ENCODE results near the gene EGR2. TPM values are rescaled to one million over a fixed set of nuclear protein-coding genes. Genes with fewer than 3 reads are reported as not detected.

Gene EGR2
- total RNA-seq, 1 experiment from 2014 or later, result 0.92 TPM

GRCh38 chr10:62814756-62815380, 1.3 kb downstream of the EGR2 start:
- peak; percentile 44 for DNase-seq (ENCODE audit: low spot score)
- no peak for ATAC-seq
- ChIA-PET POLR2A (interaction anchor here (3.4 kb wide), 1 partner anchor 10 kb away, joined by 28 read pairs; the partner anchor contains the start of gene ADO), CTCF (interaction anchor here (1.3 to 5.9 kb wide), 5 partner anchors 9 to 343 kb away, joined by 3 to 99 read pairs (median 3); partner anchors contain the start of gene ADO)
- Mint-ChIP-seq H3K27me3 (ENCODE audit: low read depth) (peaks cover 81% of the 10 kb centered on the region), H3K4me1 (peaks cover 30% of the 10 kb centered on the region), H3K36me3 (no peaks in the 10 kb centered on the region), H3K27ac (no peak overlapping the region), H3K4me3 (peak overlapping the region; percentile 95), H3K9me3 (no peaks in the 10 kb centered on the region)
- TF ChIP-seq TEAD4 (CRISPR knock-in tag; IDR thresholded peaks at IDR 0.05) (no peak), MXD4 (CRISPR knock-in tag; IDR thresholded peaks at IDR 0.05; ENCODE audit: borderline replicate concordance) (no peak), NR3C1 (CRISPR knock-in tag; conservative IDR thresholded peaks at IDR 0.05; ENCODE audit: low read depth) (no peak), NR2C2 (CRISPR knock-in tag; IDR thresholded peaks at IDR 0.05) (no peak), E2F5 (CRISPR knock-in tag; IDR thresholded peaks at IDR 0.05) (0 out of 2 replicates have a peak, but pooled peaks have one; percentile 22)

GRCh38 chr10:62813981-62814380, 2.2 kb downstream of the EGR2 start:
- peaks cover 23% of the 10 kb centered on the region for H3K4me1 Mint-ChIP-seq
- TF ChIP-seq ZNF532 (CRISPR knock-in tag; IDR thresholded peaks at IDR 0.05; ENCODE audit: borderline replicate concordance) (no peak), IRF1 (CRISPR knock-in tag; IDR thresholded peaks at IDR 0.05) (no peak), PRRX2 (CRISPR knock-in tag; IDR thresholded peaks at IDR 0.05) (no peak), SOX15 (CRISPR knock-in tag; IDR thresholded peaks at IDR 0.05) (no peak), MAX (CRISPR knock-in tag; IDR thresholded peaks at IDR 0.05) (no peak), AFF4 (CRISPR knock-in tag; IDR thresholded peaks at IDR 0.05; ENCODE audit: borderline replicate concordance) (no peak), NR3C1 (CRISPR knock-in tag; conservative IDR thresholded peaks at IDR 0.05; ENCODE audit: low read depth) (no peak), ATF6 (CRISPR knock-in tag; IDR thresholded peaks at IDR 0.05) (no peak)
- TF ChIP-seq, protein P1, sequence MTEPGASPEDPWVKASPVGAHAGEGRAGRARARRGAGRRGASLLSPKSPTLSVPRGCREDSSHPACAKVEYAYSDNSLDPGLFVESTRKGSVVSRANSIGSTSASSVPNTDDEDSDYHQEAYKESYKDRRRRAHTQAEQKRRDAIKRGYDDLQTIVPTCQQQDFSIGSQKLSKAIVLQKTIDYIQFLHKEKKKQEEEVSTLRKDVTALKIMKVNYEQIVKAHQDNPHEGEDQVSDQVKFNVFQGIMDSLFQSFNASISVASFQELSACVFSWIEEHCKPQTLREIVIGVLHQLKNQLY (CRISPR knock-in tag; IDR thresholded peaks at IDR 0.05), result no peak
- H3K27ac Mint-ChIP-seq, result no peak overlapping the region
- no peaks in the 10 kb centered on the region for H3K9me3 Mint-ChIP-seq
- H3K36me3 Mint-ChIP-seq, result no peaks in the 10 kb centered on the region
- DNase-seq (ENCODE audit: low spot score) (no peak), ATAC-seq (no peak)
- H3K4me3 Mint-ChIP-seq, result peak overlapping the region; percentile 95
- peaks cover 72% of the 10 kb centered on the region for H3K27me3 Mint-ChIP-seq (ENCODE audit: low read depth)
- ChIA-PET CTCF (interaction anchor here (1.4 to 5.9 kb wide), 2 partner anchors 8 to 204 kb away, joined by 5 to 55 read pairs; partner anchors contain the start of gene ADO), POLR2A (interaction anchor here (2.1 kb wide), 1 partner anchor 9 kb away, joined by 6 read pairs; the partner anchor contains the start of gene ADO)
